NCI-H82 treated with DMSO at 0.1 percent for 48 hours (cell line): ENCODE measurements around the gene ZDHHC7.
"Not testable (repeated sequence)": the region's sequence is repeated elsewhere in the genome, so short reads cannot be mapped to it uniquely, and the experiment has no call there.

ENCODE experiments used
- DNase-seq: peaks from one replicate; lab custom pipeline; 2025; ENCODE audit not compliant: unreplicated experiment; lab: John Stamatoyannopoulos, UW

The ZDHHC7 gene

GRCh38 chr16:84947022-84947421 lies 64.3 kb downstream of the ZDHHC7 start:
- DNase-seq, result no peak

GRCh38 chr16:84943620-84944019 lies 67.7 kb downstream of the ZDHHC7 start:
- DNase-seq, result no peak

GRCh38 chr16:84942786-84943185 lies 68.5 kb downstream of the ZDHHC7 start:
- DNase-seq, result no peak

- no peak for DNase-seq
These were observed 69.4 kb downstream of the ZDHHC7 start for GRCh38 chr16:84941921-84942320.

- DNase-seq, result no peak
These were observed 70.4 kb downstream of the ZDHHC7 start for GRCh38 chr16:84940670-84941551.

- not testable (repeated sequence) for DNase-seq
These were observed 72.7 kb downstream of the ZDHHC7 start for GRCh38 chr16:84938616-84939015.

- DNase-seq, result no peak
These were observed 73.9 kb downstream of the ZDHHC7 start for GRCh38 chr16:84937196-84938005.

GRCh38 chr16:84933774-84934631 lies 77.3 kb downstream of the ZDHHC7 start:
- DNase-seq, result no peak

- no peak for DNase-seq
These were observed 78.7 kb downstream of the ZDHHC7 start for GRCh38 chr16:84932681-84933080.

GRCh38 chr16:84931506-84931905 lies 79.8 kb downstream of the ZDHHC7 start:
- no peak for DNase-seq

GRCh38 chr16:84931107-84931494 lies 80.2 kb downstream of the ZDHHC7 start:
- DNase-seq, result no peak

GRCh38 chr16:84930298-84931106 lies 80.8 kb downstream of the ZDHHC7 start:
- DNase-seq, result no peak

GRCh38 chr16:84929421-84930297 lies 81.7 kb downstream of the ZDHHC7 start:
- no peak for DNase-seq

- no peak for DNase-seq
These were observed 82.5 kb downstream of the ZDHHC7 start for GRCh38 chr16:84928679-84929420.

- DNase-seq, result no peak
These were observed 83.4 kb downstream of the ZDHHC7 start for GRCh38 chr16:84927621-84928591.

GRCh38 chr16:84926462-84926861 lies 84.9 kb downstream of the ZDHHC7 start:
- no peak for DNase-seq

- no peak for DNase-seq
These were observed 85.5 kb downstream of the ZDHHC7 start for GRCh38 chr16:84925773-84926372.
